Brain microvascular endothelial cell (primary cell): ENCODE measurements around the gene CREB3L4.

Experiments used
- DNase-seq: peaks from one replicate; pipeline ENCODE4 v3.0.0-alpha.2; 2020
- H3K27ac ChIP-seq: fragments of 250-450 bp; sonication (Bioruptor Pico); 2 replicates; pipeline ENCODE4 v1.5.1; 2020; ENCODE audit warnings: mild to moderate bottlenecking, moderate library complexity
- H3K27me3 ChIP-seq: fragments of 250-450 bp; sonication (Bioruptor Pico); replicated peaks from 2 replicates; pipeline ENCODE4 v1.5.1; 2020; ENCODE audit warnings: mild to moderate bottlenecking
- H3K36me3 ChIP-seq: fragments of 250-450 bp; sonication (Bioruptor Pico); replicated peaks from 2 replicates; pipeline ENCODE4 v1.5.1; 2020; ENCODE audit warnings: mild to moderate bottlenecking
- H3K4me3 ChIP-seq: 2 replicates; pipeline ENCODE4 v1.5.1; 2011; ENCODE audit warnings: low read depth, mild to moderate bottlenecking, control low read depth, low read length, moderate library complexity
- in situ Hi-C: cut with HindIII; loops from 2 replicates; pipeline ENCODE4 v1.10.0; 2017; ENCODE audit warnings: low sequenced_read_pairs, low pct_ligation_motif_present
- TF ChIP-seq, protein P1 (sequence below): IDR thresholded peaks from 2 replicates; pipeline ENCODE4 v1.5.1; 2011; ENCODE audit warnings: low read depth, mild to moderate bottlenecking, moderate library complexity, low read length, control low read depth, inconsistent platforms; ENCODE audit errors: missing control alignments

Gene CREB3L4

GRCh38 chr1:153963850-153964331 lies 3.8 kb upstream of the CREB3L4 start:
- Histone ChIP-seq H3K27me3 (no peaks in the 10 kb centered on the region), H3K4me3 (peak overlapping the region; percentile 81), H3K36me3 (peaks cover 2% of the 10 kb centered on the region), H3K27ac (peak overlapping the region; percentile 85)
- in situ Hi-C loops = no loop called here
- DNase-seq = no peak
- TF ChIP-seq, protein P1, sequence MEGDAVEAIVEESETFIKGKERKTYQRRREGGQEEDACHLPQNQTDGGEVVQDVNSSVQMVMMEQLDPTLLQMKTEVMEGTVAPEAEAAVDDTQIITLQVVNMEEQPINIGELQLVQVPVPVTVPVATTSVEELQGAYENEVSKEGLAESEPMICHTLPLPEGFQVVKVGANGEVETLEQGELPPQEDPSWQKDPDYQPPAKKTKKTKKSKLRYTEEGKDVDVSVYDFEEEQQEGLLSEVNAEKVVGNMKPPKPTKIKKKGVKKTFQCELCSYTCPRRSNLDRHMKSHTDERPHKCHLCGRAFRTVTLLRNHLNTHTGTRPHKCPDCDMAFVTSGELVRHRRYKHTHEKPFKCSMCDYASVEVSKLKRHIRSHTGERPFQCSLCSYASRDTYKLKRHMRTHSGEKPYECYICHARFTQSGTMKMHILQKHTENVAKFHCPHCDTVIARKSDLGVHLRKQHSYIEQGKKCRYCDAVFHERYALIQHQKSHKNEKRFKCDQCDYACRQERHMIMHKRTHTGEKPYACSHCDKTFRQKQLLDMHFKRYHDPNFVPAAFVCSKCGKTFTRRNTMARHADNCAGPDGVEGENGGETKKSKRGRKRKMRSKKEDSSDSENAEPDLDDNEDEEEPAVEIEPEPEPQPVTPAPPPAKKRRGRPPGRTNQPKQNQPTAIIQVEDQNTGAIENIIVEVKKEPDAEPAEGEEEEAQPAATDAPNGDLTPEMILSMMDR = no peak

GRCh38 chr1:153968000-153968363 lies 280 bp downstream of the CREB3L4 start:
- Histone ChIP-seq H3K36me3 (no peaks in the 10 kb centered on the region), H3K27ac (no peak overlapping the region), H3K27me3 (no peaks in the 10 kb centered on the region), H3K4me3 (peak overlapping the region; percentile 56)
- in situ Hi-C loops = no loop called here
- TF ChIP-seq, protein P1 = no peak
- no peak for DNase-seq

GRCh38 chr1:153968408-153968807 lies 706 bp downstream of the CREB3L4 start:
- in situ Hi-C loops = no loop called here
- no peaks in the 10 kb centered on the region for H3K27me3 ChIP-seq
- no peak for DNase-seq
- H3K36me3 ChIP-seq = peaks cover under 1% of the 10 kb centered on the region
- TF ChIP-seq, protein P1 = no peak
- H3K4me3 ChIP-seq = peak overlapping the region; percentile 56
- no peak overlapping the region for H3K27ac ChIP-seq

GRCh38 chr1:153968972-153969371 lies 1.3 kb downstream of the CREB3L4 start:
- Histone ChIP-seq H3K4me3 (no peak overlapping the region), H3K27ac (no peak overlapping the region), H3K27me3 (no peaks in the 10 kb centered on the region), H3K36me3 (peaks cover 6% of the 10 kb centered on the region)
- in situ Hi-C loops = no loop called here
- TF ChIP-seq, protein P1 = no peak
- DNase-seq = no peak

DNA sequence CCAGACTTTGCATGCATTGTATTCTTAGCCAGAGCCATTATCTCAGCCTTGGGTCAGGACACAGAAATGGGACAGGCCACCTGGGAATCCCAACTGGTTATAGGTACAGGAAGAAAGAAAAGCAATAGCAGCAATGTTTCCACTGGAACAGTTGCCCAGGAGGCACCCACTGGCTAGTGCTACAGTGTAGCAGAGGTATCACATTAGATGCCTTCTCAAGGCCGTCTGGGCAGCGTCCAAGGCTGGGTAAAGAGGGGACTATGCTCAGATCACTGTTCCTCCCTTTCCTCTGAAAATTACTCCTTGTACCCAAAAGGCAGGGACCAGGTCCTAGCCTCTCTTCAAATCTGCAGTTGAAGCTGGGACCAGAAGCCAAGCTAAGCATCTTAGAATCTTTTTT lies 2.6 kb downstream of the CREB3L4 start:
- TF ChIP-seq, protein P1 = no peak
- Histone ChIP-seq H3K4me3 (no peak overlapping the region), H3K27me3 (no peaks in the 10 kb centered on the region), H3K27ac (no peak overlapping the region), H3K36me3 (peaks cover 18% of the 10 kb centered on the region)
- in situ Hi-C loops = no loop called here
- no peak for DNase-seq

DNA sequence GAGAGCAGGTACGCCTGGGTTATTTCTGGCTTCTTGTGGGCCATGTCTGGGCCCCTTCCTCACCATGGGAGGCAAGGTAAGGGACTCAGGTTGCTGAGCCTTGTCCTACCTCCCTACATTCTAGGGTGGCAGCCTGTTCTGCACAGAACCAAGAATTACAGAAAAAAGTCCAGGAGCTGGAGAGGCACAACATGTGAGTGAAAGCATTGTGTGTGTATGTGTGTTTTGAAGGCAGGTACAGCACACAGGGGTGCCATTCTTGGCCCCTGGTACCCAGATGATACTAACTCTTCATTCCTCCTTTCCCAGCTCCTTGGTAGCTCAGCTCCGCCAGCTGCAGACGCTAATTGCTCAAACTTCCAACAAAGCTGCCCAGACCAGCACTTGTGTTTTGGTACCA lies 5.4 kb downstream of the CREB3L4 start:
- no peak overlapping the region for H3K4me3 ChIP-seq
- in situ Hi-C loops = no loop called here
- TF ChIP-seq, protein P1 = no peak
- no peaks in the 10 kb centered on the region for H3K27me3 ChIP-seq
- no peak overlapping the region for H3K27ac ChIP-seq
- peaks cover 25% of the 10 kb centered on the region for H3K36me3 ChIP-seq
- DNase-seq = no peak
